NCI-H345 (cell line): ENCODE results near the gene CERT1.
"Not testable (repeated sequence)": the region's sequence is repeated elsewhere in the genome, so short reads cannot be mapped to it uniquely, and the experiment has no call there.

Source experiments
- DNase-seq: peaks from one replicate; lab custom pipeline; 2025; lab: John Stamatoyannopoulos, UW

CERT1 gene

DNA sequence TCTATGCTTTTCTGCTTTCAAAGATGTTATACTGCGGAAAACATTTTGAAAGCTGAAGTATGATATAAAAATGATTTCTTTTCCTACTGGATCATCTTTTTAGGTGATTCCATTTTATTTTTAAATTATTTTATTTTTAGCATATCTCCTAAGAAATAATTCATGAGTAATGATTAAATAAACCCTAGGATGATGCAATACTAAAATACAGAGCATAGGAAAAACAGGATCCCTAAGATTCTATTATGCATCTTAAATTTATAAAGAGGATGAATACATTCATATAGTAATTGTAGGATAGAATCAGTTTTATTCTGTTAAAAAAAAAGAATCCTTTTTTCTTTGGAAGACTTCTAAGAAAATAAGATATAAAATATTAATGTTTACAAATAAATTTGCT is 11.1 kb upstream of the CERT1 start:
- DNase-seq = no peak

DNA sequence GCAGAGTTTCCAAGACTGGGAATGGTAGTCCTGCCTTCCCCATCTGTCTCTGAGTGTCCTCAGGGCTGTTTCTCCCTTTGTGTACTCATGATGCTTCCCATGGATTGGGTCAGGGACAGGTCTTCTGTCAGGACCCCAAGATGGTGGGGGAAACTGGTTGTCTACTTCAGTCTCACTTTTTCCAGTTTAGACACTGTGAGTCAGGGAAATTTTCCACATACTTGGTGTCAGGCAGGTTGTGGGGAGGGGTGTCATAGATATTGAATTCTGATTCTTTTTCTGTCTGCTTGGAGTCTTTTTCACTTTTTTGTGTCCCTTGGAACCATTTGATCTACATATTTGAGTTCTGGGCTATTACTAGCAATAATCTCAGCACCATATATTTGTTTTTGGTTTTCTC is 10.6 kb upstream of the CERT1 start:
- DNase-seq = no peak

- no peak for DNase-seq
Observed at GRCh38 chr5:75521195-75521594, 9.8 kb upstream of the CERT1 start.

DNA sequence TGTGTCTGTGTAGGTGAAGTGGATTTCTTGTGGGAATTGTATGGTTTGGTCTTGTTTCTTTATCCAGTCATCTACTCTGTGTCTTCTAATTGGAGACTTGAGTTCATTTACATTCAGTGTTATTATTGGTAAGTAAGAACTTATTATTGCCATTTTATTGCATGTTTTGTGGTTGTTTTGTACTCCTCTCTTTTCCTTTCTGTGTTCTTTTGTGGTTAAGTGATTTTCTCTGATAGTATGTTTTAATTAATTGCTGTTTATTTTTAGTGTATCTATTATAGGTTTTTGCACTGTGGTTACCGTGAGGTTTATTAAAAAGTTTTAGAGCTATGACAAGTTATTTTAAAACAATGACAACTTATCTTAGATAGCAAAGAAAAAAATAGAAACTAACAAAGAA is 8.3 kb upstream of the CERT1 start:
- DNase-seq = no peak

DNA sequence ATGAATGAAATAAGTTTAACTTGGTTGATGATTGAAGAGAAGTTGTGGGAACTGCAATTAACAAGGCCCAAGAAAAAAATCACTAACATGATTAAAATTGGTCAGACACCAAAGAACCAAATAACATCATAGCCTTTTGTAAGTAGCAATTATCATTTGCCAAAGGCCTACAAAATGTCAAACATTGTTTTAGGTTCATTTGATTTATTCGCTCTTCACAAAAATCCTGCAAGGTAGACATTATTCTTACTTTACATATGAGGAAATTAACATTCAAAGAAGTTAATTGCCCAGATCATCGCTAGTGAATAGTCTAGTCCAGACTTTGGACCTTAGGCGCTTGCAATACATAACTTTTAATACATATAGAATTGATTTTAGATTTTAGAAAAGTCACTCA is 2.9 kb upstream of the CERT1 start:
- DNase-seq = no peak

GRCh38 chr5:75513841-75514240 is 2.4 kb upstream of the CERT1 start:
- no peak for DNase-seq

GRCh38 chr5:75512383-75513074 is 1.1 kb upstream of the CERT1 start:
- no peak for DNase-seq

DNA sequence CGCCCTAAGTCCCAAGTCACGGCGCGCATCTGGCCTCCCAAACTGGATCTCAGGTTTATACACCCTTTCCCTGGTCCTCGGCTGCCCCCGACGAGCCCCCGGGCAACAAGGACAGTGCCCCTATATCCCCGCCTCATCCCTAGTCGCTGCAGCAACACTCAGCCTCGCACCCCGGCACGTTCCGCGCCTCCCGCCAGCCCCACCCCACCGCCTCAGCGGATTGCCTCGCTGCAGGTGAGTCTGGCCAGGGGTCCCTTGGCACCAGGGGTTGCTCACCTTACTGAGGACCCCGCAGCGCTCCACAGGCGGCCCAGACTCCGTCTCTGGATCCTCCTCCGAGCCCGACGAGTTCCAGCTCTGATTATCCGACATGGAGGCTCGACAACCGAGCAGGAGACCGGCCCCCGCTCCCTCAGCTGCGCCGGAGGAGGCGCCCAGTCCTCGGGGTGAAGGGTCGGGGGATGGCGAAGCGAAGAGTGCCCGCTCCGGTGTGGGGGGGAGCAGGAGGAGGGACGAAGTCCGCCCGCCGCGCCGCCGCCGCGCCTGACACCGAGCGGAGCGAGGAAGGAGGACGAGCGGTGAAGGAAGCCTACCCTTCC is 494 bp downstream of the CERT1 start:
- peak; percentile 25 for DNase-seq

- no peak for DNase-seq
Observed at GRCh38 chr5:75510417-75510835, 1.0 kb downstream of the CERT1 start.

- no peak for DNase-seq
Observed at GRCh38 chr5:75509956-75510355, 1.5 kb downstream of the CERT1 start.

DNA sequence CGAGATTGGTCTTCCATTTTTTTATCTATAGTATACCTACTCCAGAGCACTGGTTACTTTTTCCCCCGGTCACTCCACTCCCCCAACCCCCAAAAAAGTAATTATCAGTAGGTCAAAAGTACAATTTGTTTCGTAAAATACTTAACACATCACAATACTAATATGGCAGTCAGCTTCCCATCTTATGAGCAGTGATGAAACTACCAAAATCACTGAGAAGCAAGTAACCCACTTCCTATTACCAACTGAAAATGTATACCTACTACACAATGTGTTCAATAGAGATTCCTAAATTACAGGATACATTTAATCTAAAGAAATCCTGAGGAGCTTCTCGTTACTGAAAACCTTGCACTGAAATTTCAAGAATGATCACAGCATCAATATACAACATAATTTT is 1.9 kb downstream of the CERT1 start:
- DNase-seq = no peak

GRCh38 chr5:75507841-75508240 is 3.6 kb downstream of the CERT1 start:
- DNase-seq = no peak

DNA sequence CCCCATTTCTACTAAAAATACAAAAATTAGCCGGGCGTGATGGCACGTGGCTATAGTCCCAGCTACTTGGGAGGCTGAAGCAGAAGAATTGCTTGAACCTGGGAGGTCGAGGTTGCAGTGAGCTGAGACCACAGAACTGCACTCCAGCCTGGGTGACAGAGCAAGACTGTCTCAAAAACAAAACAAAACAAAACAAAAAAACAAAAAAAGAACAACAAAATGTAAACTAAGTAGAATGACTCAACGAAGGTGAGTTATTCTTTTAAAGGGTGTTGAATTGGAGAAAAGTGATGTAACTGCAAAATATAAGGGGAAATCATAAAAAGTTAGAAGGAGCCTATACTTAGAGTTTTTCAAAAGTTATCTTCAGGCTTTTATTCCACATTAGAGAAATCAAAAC is 6.3 kb downstream of the CERT1 start:
- DNase-seq = not testable (repeated sequence)

DNA sequence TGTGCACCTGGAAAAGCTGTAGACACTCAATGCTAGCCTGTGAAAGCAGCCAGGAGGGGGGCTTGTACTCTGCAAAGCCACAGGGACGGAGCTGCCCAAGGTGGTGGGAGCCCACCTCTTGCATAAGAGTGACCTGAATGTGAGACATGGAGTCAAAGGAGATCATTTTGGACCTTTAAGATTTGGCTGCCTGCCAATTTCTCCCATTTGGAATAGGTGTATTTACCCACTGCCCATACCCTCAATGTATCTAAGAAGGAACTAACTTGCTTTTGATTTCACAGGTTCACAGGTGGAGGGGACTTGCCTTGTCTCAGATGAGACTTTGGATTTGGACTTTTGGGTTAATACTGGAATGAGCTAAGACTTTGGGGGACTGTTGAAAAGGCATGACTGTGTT is 12.6 kb downstream of the CERT1 start:
- DNase-seq = not testable (repeated sequence)

- DNase-seq = no peak
Observed at GRCh38 chr5:75498208-75498777, 13.1 kb downstream of the CERT1 start.

DNA sequence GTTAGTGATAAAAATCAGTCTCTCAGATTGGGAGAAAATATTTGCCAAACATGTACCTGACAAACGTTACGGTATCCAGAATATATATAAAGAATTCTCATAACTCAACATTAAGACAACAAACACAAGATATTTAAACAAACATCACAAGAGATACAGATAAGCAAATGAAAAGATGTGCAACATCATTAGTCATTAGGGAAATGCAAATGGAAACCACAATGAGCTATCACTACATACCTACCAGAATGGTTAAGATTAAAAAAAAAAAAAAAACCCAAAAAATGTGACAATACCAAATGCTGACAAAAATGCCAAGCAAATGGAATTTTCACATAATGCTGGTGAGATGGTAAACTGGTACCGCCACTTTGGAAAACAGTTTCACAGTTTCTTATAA is 15.4 kb downstream of the CERT1 start:
- no peak for DNase-seq

DNA sequence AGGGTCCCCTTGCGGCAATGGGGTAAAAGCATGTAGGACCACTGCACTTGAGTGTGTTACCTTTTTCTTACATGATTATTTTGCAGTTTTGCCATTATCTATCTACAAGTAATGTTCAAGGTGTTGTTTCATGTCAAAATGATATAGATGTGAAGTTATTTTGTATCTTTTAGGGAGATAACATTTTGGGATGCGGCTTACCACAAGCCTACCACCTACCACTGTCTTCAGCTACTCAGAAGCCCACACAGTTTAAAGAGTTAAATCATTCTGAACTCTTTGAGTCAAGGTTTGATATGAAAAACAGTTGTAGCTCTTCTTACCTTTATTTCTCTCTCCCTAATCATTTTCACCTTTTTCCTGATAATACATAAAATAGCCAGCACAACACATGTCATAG is 19.8 kb downstream of the CERT1 start:
- DNase-seq = no peak

GRCh38 chr5:75489847-75490246 is 21.6 kb downstream of the CERT1 start:
- not testable (repeated sequence) for DNase-seq

DNA sequence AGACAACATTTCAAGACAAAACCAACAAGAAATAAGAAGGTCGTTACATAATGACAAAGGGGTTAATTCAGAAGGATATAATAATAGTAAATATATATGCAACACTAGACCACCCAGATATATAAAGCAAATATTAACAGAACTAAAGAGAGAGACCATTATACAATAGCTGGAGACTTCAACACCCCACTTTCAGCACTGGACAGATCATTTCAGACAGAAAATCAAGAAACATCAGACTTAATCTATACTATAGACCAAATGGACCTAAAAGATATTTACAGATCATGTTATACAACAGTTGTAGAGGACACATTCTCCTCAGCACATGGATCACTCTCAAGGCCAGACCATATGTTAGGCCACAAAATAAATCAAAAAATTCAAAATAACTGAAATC is 26.8 kb downstream of the CERT1 start:
- no peak for DNase-seq

GRCh38 chr5:75482482-75482881 is 28.9 kb downstream of the CERT1 start:
- DNase-seq = no peak

- no peak for DNase-seq
Observed at GRCh38 chr5:75481024-75481423, 30.4 kb downstream of the CERT1 start.

DNA sequence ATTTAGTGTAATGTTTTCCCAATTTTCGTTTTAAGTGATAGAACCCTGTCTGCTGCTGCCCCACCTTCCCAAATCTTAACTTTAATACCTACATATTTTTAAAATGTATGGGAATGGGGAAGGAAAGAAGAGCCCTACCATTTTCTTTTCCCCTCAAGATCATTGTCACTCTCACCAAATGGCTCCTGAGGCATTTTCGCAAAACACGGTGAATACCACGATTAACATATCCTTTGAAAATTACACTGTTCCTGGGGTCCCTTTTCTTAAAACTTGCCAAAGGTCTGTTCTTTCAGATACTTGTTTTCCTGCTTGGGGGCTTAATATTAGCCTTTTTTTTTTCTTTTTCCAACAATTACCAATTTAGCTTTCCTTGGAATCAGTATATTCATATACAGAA is 36.1 kb downstream of the CERT1 start:
- DNase-seq = no peak

GRCh38 chr5:75473463-75473862 is 38.0 kb downstream of the CERT1 start:
- no peak for DNase-seq

DNA sequence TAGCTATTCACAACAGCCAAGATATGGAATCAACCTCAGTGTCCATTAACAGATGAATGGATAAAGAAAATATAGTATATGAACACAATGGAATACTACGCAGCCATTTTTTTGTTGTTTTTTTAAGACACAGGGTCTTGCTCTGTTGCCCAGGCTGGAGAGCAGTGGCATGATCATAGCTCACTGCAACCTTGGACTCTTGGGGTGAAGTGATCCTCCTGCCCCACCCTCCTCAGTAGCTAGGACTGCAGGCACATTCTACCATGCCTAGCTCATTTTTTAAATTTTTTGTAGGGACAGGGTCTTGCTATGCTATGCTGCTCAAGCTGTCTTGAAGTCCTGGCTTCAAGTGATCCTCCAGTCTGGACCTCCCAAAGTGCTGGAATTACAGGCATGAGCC is 38.5 kb downstream of the CERT1 start:
- DNase-seq = no peak
